Peyer's patch (tissue), 4 donors: ENCODE results near the gene HS6ST1.

Experiments
- CTCF ChIP-seq, 6 experiments: fragments of 450-650 bp in 4 of 6; fragments of 200-600 bp in 2 of 6; sonication (generic) in 1 of 6; IDR thresholded peaks; one replicate each; pipeline ENCODE4 v1.5.1; 2017 to 2019; ENCODE audit warnings: antibody characterized with exemption in 6 of 6, mild to moderate bottlenecking in 3 of 6, moderate library complexity in 1 of 6
- POLR2A ChIP-seq, 2 donors: fragments of 450-650 bp; IDR thresholded peaks; one replicate each; pipeline ENCODE4 v1.5.1; 2017; ENCODE audit warnings: antibody characterized with exemption in 2 of 2, mild to moderate bottlenecking in 2 of 2, moderate library complexity in 2 of 2

DNA sequence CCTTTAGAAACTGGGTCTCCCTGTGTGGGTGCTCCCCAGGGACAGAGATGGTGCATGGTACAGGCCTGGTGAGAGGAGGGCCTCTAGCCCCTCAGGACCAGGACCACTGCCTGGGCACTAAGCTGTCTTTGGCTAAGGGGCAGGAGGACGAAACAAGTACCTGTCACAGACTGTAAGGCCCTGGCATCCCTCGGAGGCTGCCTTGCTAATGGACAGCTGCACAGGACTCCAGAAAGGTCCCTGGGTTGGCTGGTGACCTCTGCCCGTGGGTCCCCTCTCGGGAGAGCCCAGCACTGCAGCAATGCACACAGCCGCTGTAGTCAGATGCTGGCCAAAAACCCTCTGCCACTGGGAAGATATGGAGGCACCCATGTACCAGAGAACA is 14.3 kb downstream of the HS6ST1 start:
- TF ChIP-seq CTCF (IDR thresholded peaks at IDR 0.05) = no peak
- TF ChIP-seq POLR2A (IDR thresholded peaks at IDR 0.05) = no peak
